NCI-H526 treated with DMSO at 0.1 percent for 48 hours (cell line): ENCODE results near the gene CHAF1A.

ENCODE experiments used
- DNase-seq: peaks from one replicate; lab custom pipeline; 2025; lab: John Stamatoyannopoulos, UW

CHAF1A gene, protein sequence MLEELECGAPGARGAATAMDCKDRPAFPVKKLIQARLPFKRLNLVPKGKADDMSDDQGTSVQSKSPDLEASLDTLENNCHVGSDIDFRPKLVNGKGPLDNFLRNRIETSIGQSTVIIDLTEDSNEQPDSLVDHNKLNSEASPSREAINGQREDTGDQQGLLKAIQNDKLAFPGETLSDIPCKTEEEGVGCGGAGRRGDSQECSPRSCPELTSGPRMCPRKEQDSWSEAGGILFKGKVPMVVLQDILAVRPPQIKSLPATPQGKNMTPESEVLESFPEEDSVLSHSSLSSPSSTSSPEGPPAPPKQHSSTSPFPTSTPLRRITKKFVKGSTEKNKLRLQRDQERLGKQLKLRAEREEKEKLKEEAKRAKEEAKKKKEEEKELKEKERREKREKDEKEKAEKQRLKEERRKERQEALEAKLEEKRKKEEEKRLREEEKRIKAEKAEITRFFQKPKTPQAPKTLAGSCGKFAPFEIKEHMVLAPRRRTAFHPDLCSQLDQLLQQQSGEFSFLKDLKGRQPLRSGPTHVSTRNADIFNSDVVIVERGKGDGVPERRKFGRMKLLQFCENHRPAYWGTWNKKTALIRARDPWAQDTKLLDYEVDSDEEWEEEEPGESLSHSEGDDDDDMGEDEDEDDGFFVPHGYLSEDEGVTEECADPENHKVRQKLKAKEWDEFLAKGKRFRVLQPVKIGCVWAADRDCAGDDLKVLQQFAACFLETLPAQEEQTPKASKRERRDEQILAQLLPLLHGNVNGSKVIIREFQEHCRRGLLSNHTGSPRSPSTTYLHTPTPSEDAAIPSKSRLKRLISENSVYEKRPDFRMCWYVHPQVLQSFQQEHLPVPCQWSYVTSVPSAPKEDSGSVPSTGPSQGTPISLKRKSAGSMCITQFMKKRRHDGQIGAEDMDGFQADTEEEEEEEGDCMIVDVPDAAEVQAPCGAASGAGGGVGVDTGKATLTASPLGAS

DNA sequence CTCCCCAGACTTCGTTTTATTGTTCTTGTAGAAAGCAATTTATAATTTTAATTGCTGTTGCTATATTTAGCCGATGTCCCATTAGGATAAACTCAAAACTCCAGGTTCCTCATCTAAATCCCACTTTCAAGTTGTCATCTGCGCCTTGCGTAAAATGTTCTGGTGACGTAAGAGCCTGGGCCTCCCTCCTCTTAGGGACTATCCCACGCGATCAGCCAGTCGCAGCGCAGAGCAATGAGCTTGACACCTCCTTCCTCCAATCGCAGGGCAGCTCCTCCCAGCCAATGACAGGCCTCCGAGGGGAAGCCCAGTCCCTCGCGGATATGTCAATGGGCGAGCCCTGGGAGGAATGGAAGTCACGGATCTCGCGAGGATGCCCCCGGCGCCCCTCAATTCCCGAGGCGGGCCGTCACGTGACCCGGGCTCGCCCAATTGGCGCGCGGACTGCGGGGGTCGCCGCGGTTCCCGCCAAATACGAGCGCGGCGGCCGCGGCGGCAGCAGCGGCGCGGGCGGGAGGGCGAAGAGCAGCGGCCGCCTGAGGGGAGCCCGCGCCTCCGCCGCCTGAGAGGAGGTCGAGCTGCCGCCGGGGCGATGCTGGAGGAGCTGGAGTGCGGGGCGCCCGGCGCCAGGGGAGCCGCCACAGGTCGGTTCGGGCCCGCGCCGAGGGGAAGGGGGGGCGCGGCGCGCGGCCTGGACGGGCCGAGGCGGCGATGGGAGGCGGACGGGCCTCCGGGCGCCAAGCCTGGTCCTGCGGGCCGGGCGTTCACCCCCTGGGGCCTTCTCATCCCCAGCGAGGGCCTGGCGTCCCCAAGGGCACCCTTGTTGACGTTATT lies at the start of gene CHAF1A:
Gene CHAF1A (plus strand): TSS at position 470 of the 834 bp plus-strand sequence. CDS start 123 bp downstream, at position 593.
- DNase-seq, result peak; percentile 95

DNA sequence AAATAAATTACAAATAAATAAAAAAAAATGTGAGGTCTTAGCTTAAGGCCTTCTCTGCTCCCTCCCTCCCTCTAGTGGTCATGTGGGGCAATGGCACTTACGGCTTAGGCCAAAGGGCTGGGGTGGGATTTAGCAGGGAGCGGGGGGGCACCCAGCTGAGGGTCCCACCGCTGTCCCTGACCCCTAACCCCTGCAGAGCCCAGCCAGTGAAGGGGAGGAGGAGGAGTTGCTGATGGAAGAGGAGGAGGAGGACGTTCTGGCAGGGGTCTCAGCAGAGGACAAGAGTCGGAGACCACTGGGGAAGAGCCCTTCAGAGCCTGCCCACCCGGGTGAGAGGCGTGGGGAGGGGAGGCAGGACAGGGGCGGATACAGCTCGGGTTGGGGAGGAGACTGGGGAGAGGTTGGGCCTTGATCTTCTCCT lies 49.7 kb upstream of the CHAF1A start:
- no peak for DNase-seq

DNA sequence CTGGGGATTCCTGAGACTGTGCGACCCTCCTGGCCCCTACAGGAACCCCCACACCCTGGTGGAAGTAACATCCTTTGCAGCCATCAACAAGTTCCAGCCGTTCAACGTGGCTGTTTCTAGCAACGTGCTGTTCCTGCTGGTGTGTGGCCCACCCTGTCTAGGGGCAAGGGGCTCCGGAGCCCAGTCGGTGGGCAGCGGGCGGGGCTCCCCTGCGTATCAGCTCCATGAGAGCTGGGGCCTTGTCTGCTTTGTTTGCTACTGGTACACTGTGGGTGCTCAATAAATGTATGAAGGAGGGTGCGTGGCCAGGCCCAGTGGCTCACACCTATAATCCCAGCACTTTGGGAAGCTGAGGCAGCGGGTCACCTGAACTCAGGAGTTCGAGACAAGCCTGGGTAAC lies 48.2 kb upstream of the CHAF1A start:
- no peak for DNase-seq

DNA sequence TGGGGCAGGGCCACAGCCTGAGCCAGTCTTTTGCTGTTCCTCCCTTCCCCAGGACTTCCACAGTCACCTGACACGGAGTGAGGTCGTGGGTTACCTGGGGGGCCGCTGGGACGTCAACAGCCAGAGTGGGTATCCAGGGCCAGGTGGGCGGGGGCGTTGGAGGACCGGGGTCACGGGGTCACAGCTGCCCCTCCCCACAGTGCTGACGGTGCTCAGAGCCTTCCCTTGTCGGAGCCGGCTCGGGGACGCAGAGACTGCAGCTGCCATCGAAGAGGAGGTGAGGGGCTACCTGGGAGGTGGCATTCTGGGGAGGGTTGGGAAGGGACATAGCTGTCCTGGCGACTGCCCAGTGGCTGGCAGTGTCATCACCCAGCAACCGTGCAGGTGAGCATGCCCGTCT lies 47.5 kb upstream of the CHAF1A start:
- DNase-seq, result no peak

DNA sequence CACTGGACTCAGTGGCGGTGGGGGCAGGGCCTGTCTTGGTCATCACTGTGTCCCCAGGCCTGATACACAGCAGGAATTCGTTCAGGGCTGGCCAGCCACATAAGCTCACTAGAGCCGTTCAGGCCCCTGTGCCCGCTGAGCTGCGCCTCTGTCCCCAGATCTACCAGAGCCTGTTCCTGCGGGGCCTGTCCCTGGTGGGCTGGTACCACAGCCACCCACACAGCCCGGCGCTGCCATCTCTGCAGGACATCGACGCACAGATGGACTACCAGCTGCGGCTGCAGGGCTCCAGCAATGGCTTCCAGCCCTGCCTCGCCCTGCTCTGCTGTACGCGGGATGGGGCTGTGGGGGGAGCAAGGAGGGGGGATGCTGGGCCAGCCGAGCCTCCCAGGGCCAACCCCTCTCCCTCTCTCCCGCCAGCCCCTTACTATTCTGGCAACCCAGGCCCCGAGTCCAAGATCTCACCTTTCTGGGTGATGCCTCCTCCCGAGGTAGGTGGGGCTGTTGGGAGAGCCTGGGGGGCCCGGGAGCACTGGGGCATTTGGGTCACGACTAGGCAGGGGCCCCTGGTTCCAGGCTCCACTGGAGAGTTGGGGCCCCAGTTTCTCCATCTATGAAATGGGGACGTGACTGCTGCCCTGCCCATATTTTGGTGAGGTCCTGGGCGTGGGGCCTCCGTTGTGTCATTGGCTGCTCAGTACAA lies 45.2 kb upstream of the CHAF1A start:
- DNase-seq, result no peak

DNA sequence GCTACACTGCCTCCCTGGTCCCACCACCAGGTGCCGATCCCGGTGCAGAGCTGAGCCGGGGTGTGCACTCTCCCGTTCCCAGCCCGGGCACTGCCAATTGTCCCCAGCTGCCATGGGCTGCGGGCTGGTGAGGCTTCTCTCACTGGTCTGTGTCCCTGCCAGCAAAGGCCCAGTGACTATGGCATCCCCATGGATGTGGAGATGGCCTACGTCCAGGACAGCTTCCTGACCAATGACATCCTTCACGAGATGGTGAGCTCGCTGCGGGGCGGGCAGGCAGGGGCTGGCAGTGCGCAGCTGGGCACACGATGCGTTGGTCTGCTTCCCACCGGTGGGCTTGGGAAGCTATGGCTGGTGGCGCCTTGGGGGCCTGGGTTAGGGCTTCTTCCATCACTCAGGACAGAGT lies 44.5 kb upstream of the CHAF1A start:
- DNase-seq, result no peak

DNA sequence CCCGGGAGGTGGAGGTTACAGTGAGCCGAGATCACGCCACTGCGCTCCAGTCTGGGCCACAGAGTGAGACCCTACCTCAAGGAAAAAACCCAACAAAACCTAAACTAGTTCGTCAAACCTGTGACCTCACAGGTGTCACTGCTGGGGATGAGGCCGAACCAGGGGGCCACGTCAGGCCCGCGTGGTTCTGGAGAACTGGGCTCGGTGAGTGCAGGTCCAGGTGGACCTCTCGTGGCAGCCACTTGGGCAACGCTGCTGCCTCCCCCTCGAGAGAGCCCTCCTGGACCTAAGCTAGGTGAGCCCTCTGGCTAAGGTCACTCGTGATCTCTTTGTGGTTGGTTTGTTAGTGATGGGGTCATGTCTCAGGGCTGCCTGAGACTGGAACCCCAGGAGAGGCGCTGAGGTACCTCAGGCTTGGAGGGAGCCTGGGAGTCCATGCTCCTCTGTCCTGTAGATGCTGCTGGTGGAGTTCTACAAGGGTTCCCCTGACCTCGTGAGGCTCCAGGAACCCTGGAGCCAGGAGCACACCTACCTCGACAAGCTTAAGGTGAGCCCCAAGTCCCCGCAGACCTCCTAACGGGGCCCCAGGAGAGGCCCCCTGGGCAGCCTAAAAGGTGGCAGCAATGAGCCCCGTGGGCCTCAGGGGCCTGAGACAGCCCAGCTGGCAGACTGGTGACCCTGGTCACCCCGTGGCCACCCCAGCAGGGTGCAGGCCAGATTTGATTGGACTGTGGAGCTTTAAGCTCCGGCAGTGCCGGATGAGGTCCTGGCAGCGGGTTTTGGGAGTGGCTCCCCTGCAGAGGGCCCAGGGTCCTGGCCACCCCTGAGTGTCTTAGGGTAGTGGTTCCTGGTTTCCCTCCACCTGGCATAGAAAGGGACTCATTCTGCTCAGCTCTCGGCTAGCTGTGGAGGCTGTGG lies 43.5 kb upstream of the CHAF1A start:
- no peak for DNase-seq

DNA sequence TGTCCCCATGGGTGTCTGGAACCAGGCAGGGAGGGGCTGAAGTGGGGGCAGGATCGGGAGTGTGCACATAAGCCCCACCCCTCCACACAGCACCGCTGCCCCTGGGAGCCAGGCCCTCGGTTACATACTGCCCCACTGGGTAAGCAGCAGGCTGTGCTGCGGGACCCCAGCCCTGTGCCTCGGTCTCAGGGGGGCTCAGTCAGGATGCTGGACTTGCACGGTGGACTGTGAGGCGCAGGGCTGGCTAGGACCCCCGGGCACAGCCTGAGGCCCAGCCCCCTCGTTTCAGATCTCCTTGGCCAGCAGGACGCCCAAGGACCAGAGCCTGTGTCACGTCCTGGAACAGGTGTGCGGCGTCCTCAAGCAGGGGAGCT lies 42.8 kb upstream of the CHAF1A start:
- no peak for DNase-seq

DNA sequence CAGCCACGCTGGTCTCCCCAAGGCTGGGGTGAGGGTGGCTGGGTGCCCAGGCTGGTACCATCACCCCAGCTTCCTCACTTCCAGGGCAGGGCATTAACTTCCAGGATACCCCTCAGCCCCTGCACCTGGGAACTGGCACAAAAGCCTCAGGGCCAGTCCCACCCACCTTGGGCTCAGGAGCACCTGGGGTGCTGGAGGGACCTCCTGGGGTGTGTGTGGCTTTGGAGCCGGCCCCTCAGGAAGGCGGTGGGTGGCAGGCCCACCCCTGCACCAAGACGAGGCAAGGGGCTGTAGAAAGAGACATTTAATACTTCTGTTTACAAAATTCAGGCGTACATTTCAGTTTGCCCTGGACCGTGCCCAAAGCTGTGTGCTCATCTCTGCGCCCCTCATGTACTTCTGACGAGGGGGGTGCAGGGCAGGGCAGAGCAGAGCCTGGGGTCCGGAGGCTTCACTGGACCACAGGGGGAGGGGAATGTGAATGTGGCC lies 42.3 kb upstream of the CHAF1A start:
- DNase-seq, result no peak

DNA sequence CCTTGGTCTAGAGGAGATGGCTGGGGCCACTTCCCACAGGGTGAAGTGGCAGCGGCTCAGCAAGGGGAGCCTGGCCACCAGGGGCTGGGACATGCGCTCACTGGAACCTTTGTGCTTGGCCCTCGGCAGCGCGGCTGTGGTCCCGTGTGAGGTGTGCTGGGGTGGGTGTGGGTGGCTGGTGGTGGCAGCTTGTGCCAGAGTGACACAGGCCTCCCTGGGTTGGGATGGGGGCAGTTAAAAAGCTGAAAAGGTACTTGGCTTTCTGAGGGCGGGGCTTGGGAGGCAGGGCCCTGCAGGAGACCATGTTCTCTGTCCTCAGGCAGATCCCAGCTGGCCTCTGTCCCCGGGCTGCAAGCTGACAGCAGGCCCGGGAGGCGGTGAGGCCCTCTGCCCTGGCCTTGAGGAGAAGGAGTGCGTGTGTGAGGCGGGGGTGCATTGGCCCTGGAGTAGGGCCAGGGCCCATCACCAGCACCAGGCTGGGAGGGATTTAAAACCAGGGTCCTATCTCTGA lies 41.7 kb upstream of the CHAF1A start:
- DNase-seq, result no peak

DNA sequence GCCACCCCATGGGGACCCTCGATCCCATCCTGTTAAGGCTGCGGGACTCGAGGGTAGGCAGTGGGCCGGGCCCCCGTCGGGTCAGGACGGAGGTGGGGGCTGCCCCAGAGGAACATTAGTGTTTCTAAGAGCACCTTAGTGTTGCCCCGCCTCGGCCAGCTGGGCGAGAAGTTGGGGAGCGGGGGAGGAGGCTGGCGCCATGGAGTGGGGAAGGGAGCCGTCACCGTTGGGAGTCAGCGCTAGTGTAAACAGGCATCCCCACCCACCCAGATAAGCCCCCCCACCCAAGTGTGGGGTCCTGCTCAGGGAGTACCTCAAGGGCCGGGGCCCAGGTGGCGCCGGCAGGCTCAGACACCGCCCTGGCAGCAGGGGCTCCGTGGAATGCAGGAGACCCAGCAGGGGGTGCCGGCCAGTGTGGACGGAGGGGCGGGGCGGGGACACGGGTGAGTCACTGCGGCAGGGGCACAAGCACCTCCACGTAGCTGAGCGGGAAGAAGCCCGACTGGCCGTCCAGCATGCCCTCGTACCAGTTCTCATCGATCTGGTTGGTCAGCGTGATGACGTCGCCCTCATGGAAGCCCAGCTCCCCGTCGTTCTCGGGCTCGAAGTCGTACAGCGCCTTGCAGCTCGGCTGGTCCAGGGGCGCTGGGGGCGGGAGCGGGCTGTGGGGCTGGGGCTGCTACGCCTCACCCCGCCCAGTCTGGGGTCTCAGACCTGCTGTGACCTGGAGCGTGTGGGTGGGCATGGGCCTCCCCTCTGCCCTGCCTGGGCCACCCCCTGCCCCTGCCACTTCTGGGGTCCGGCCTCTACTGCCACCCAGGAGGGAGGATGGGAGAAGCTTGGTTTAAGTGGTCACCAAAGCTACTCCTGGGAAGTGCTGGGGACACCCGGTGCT lies 41.0 kb upstream of the CHAF1A start:
- no peak for DNase-seq

DNA sequence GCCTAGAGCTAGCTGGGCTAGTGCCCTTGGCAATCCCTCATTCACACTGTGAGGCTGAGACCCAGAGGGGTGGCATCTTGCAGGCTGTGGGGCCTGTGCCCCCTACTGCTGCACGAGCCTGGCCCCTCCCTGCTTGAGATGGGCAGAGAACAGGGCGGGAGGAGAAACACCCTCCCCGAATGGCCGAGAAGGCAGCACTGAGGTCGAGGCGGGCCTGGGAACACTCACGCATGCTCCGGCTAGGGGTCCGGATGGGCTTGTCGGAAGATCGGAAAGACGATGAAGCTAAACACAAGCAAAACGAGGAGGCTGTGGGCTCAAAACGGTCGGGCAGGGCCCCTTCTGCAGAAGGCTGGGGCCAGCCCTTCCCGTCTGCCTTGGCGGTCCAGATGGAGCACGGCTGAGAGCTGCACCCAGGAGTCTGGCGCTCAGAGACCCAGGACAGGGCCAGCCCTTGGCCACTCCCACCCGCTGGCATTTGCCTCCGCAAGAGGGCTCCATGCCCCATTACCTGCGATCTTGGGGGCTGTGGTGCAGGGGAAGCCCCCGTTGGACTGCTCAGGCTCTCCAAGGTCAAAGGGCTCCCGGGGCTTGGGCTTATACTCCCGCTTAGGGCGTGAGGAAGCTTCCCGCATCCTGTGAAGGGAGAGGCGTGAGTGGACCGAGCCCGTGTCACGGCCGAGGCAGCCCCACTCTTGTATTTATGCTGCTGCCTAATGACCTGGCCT lies 40.2 kb upstream of the CHAF1A start:
- no peak for DNase-seq

DNA sequence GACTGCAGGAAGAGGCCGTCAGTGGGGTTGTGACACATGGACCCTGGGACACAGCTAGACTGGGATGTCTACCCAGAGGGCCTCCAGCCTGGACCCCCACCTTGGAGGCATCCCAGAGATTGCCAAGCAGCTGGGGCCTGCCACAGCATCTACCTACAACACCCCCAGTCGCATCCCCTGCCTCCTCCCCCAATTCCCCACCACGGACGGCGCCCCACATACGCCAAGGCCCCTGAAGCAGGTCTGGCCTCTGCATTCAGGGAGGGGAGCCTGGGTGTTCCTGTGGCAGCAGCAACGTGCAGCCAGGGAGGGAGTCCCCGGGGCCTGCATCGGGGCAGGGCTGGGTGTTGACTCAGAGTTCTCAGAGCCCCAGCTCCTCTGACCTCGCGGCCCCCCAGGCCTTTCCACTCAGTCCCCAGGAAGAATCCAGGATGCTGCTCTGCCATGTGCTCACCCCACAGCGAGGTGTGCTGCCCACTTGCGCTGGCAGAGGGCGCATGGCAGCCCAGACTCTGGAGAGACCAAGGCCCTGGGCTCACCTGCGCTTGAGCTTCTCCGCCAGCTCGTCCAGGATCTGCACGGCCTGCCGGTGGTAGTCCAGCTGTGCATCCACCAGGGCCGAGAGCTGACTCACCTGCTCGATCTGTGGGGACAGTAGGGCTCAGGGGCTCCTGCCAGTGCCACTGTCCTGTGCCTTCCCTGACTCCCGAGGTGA lies 39.5 kb upstream of the CHAF1A start:
- no peak for DNase-seq

DNA sequence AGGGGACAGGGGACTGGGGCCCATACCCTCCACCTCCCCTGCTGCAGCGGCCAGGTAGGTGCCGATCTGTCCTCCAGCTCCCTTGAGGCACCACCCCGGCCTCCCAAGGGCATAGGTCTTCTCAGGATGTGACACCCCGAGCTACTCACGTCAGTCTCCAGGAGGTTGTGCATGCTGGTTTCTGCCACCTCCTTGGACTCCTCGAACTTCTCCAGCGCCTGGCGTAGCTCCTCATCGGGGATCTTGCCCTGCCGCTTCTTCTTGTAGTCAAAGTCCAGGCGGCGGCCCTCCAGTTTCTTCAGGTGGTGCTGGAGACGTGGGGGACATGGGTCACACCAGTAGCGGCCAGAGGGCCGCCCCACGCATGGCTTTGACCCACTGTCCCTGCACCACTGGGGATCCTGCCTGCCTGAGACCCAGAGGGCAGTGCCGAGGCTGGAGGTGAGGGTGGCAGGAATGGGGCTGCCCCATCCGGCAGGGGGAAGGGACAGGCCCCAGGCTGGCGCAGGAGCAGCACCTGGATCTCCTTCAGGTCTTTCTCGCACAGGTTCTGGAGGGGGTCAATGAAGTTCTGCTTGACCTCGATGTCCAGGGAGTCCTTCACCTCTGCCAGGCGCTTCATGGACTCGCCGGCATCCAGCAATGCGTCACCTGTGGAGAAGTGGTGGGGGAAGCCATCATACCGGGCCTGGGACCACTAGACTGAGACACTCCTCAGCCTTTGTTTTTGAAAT lies 38.7 kb upstream of the CHAF1A start:
- no peak for DNase-seq

DNA sequence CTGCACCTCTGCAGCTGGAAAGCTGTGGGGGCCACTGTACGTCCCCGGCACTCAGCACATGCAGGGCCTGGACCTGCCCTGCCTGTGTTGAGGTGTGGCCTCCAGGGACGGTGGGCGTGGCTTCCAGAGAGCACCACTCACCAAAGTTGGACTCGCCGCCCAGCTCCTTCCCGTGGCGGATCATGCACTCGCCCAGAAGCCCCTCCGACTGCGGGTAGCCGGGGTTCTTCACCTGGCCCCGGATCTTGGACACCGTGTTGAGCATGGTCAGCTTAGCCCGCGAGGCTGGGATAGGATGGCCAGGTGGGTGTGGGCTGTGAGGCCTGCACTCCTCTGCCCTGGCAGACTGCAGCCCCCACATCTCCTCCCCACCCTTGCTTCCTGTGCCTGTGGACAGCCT lies 37.1 kb upstream of the CHAF1A start:
- DNase-seq, result no peak

DNA sequence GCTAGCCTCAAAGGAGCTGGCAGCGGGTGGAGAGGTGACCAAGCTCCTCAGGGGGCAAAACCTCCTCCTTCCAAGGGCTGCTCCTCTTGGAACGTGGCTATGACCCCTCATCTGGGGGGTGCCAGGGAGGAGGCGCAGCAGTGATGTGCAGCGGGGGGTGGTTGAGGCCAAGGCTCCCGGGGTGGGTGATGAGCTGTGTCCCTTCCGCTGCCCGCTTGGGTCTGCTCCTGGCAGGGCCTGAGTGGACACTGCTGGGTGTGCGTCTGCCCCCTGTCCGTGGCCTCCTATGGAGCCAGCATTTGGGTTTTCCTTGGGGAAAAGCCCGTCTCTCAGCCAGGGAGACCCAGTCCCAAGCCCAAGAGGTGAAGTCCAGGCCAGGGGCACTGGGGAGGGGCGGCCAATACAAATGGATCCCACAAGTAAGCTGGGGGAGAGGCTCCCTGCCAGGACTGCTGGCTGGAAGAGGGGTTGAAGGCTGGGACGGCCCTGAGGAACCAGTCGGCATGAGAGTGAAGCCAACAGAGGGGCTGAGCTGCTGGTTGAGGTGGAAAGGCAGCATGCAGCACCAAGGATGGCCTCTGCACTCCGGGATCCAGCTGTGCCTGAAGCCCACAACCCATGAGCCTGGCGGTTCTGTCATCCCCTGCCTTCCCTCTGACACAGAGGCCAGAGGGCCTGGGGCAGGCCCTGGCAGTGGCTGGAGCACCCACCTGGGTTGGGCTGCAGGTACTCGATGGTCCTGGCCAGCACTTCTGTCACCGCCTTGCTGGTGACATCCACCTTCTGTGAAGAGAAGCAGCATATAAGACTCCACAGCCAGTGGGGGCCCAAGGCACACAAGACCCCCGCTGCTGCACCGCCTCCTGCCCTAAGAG lies 36.4 kb upstream of the CHAF1A start:
- DNase-seq, result no peak
